ENCODE measurements around the gene SIRPA.
A peak's percentile ranks its signal among the peaks of the same experiment; 100 is the strongest.

SIRPA gene

GRCh38 chr20:1895674-1896483 is 672 bp downstream of the SIRPA start:
- TF ChIP-seq FOXP2 (optimal IDR thresholded peaks at IDR 0.05; ENCODE audit: control extremely low read depth, extremely low read length, insufficient read depth) = no peak
- TF ChIP-seq EZH2 (IDR thresholded peaks at IDR 0.05) = no peak
- no peaks in the 10 kb centered on the region for H3K9me3 ChIP-seq (ENCODE audit: low read depth, low read length)
- no peaks in the 10 kb centered on the region; the same call in 1 of the 2 replicates for H3K36me3 ChIP-seq (ENCODE audit: insufficient read depth, low read length)
- peak overlapping the region; percentile 60 for H3K27ac ChIP-seq
- no peak for DNase-seq (ENCODE audit: low read depth, low spot score)
- H3K9ac ChIP-seq (ENCODE audit: insufficient read length) = peak overlapping the region; percentile 91
- H3K4me3 ChIP-seq = peak overlapping the region; percentile 84

GRCh38 chr20:1896484-1897258 is 1.5 kb downstream of the SIRPA start:
- no peaks in the 10 kb centered on the region for H3K9me3 ChIP-seq (ENCODE audit: low read depth, low read length)
- H3K4me3 ChIP-seq = peak overlapping the region; percentile 84
- DNase-seq (ENCODE audit: low read depth, low spot score) = no peak
- peak overlapping the region; percentile 91 for H3K9ac ChIP-seq (ENCODE audit: insufficient read length)
- TF ChIP-seq EZH2 (IDR thresholded peaks at IDR 0.05) (no peak), FOXP2 (optimal IDR thresholded peaks at IDR 0.05; ENCODE audit: control extremely low read depth, extremely low read length, insufficient read depth) (no peak), POLR2AphosphoS5 (IDR thresholded peaks at IDR 0.05; ENCODE audit: borderline replicate concordance, low read depth, low read length) (no peak)
- 0 out of 2 replicates have a peak overlapping the region, but pooled peaks have one; percentile 10 for H3K27ac ChIP-seq
- H3K36me3 ChIP-seq (ENCODE audit: insufficient read depth, low read length) = peaks cover 2% of the 10 kb centered on the region

GRCh38 chr20:1897541-1897940 is 2.3 kb downstream of the SIRPA start:
- DNase-seq (ENCODE audit: low read depth, low spot score) = no peak
- Histone ChIP-seq H3K9me3 (ENCODE audit: low read depth, low read length) (no peaks in the 10 kb centered on the region), H3K9ac (ENCODE audit: insufficient read length) (peak overlapping the region; percentile 48), H3K36me3 (ENCODE audit: insufficient read depth, low read length) (peaks cover 8% of the 10 kb centered on the region), H3K27ac (peak overlapping the region; percentile 66), H3K4me3 (peak overlapping the region; percentile 84)
- no peak for TF ChIP-seq POLR2AphosphoS5 (IDR thresholded peaks at IDR 0.05; ENCODE audit: borderline replicate concordance, low read depth, low read length)
- TF ChIP-seq EZH2 (IDR thresholded peaks at IDR 0.05) = no peak
- TF ChIP-seq FOXP2 (optimal IDR thresholded peaks at IDR 0.05; ENCODE audit: control extremely low read depth, extremely low read length, insufficient read depth) = no peak

GRCh38 chr20:1897965-1898464 is 2.8 kb downstream of the SIRPA start:
- Histone ChIP-seq H3K27ac (peak overlapping the region; percentile 66), H3K36me3 (ENCODE audit: insufficient read depth, low read length) (peaks cover 8% of the 10 kb centered on the region), H3K9ac (ENCODE audit: insufficient read length) (peak overlapping the region; percentile 48), H3K9me3 (ENCODE audit: low read depth, low read length) (no peaks in the 10 kb centered on the region), H3K4me3 (peak overlapping the region; percentile 84)
- TF ChIP-seq FOXP2 (optimal IDR thresholded peaks at IDR 0.05; ENCODE audit: control extremely low read depth, extremely low read length, insufficient read depth) (no peak), EZH2 (IDR thresholded peaks at IDR 0.05) (no peak), POLR2AphosphoS5 (IDR thresholded peaks at IDR 0.05; ENCODE audit: borderline replicate concordance, low read depth, low read length) (no peak)
- DNase-seq (ENCODE audit: low read depth, low spot score) = no peak

GRCh38 chr20:1898482-1899240 is 3.5 kb downstream of the SIRPA start:
- Histone ChIP-seq H3K4me3 (no peak overlapping the region), H3K9me3 (ENCODE audit: low read depth, low read length) (no peaks in the 10 kb centered on the region), H3K36me3 (ENCODE audit: insufficient read depth, low read length) (peaks cover 8% of the 10 kb centered on the region), H3K9ac (ENCODE audit: insufficient read length) (peak overlapping the region; percentile 51), H3K27ac (peak overlapping the region; percentile 74; the same call in 1 of the 2 replicates)
- DNase-seq (ENCODE audit: low read depth, low spot score) = no peak
- no peak for TF ChIP-seq POLR2AphosphoS5 (IDR thresholded peaks at IDR 0.05; ENCODE audit: borderline replicate concordance, low read depth, low read length)
- TF ChIP-seq EZH2 (IDR thresholded peaks at IDR 0.05) = no peak
- no peak for TF ChIP-seq FOXP2 (optimal IDR thresholded peaks at IDR 0.05; ENCODE audit: control extremely low read depth, extremely low read length, insufficient read depth)

- Histone ChIP-seq H3K27ac (peak overlapping the region; percentile 74), H3K9me3 (ENCODE audit: low read depth, low read length) (no peaks in the 10 kb centered on the region), H3K9ac (ENCODE audit: insufficient read length) (peak overlapping the region; percentile 51), H3K4me3 (no peak overlapping the region), H3K36me3 (ENCODE audit: insufficient read depth, low read length) (peaks cover 8% of the 10 kb centered on the region)
- DNase-seq (ENCODE audit: low read depth, low spot score) = no peak
- TF ChIP-seq POLR2AphosphoS5 (IDR thresholded peaks at IDR 0.05; ENCODE audit: borderline replicate concordance, low read depth, low read length) (no peak), EZH2 (IDR thresholded peaks at IDR 0.05) (no peak), FOXP2 (optimal IDR thresholded peaks at IDR 0.05; ENCODE audit: control extremely low read depth, extremely low read length, insufficient read depth) (no peak)
Observed at GRCh38 chr20:1899241-1899525, 4.0 kb downstream of the SIRPA start.

GRCh38 chr20:1900321-1900801 is 5.2 kb downstream of the SIRPA start:
- H3K36me3 ChIP-seq (ENCODE audit: insufficient read depth, low read length) = peaks cover 8% of the 10 kb centered on the region
- H3K9ac ChIP-seq (ENCODE audit: insufficient read length) = no peak overlapping the region
- H3K27ac ChIP-seq = peak overlapping the region; percentile 19; the same call in 1 of the 2 replicates
- H3K4me3 ChIP-seq = no peak overlapping the region
- TF ChIP-seq EZH2 (IDR thresholded peaks at IDR 0.05) (no peak), POLR2AphosphoS5 (IDR thresholded peaks at IDR 0.05; ENCODE audit: borderline replicate concordance, low read depth, low read length) (no peak), FOXP2 (optimal IDR thresholded peaks at IDR 0.05; ENCODE audit: control extremely low read depth, extremely low read length, insufficient read depth) (no peak)
- DNase-seq (ENCODE audit: low read depth, low spot score) = no peak
- no peaks in the 10 kb centered on the region for H3K9me3 ChIP-seq (ENCODE audit: low read depth, low read length)
